H9 (cell line): ENCODE data around the gene PARP12. TPM values are rescaled to one million over a fixed set of nuclear protein-coding genes. Genes with fewer than 3 reads are reported as not detected.

Experiments
- DNase-seq: peaks from one replicate; pipeline ENCODE4 v3.0.0-alpha.2; 2017
- H2AFZ ChIP-seq: one replicate; pipeline ENCODE4 v1.6.1; 2013; ENCODE audit warnings: mild to moderate bottlenecking, low read length, control low read depth, moderate library complexity
- H2AK5ac ChIP-seq: 2 replicates; pipeline ENCODE4 v1.6.1; 2013; ENCODE audit warnings: low read length, control low read depth, mixed read lengths; ENCODE audit not compliant: insufficient read length
- H2BK120ac ChIP-seq: one replicate; pipeline ENCODE4 v1.6.1; 2013; ENCODE audit warnings: low read depth, mild to moderate bottlenecking, low read length, control low read depth, inconsistent platforms; ENCODE audit not compliant: poor library complexity, severe bottlenecking
- H2BK12ac ChIP-seq: 2 replicates; pipeline ENCODE4 v1.6.1; 2013; ENCODE audit warnings: low read length, control low read depth, mixed read lengths, low read depth; ENCODE audit not compliant: insufficient read length
- H2BK15ac ChIP-seq: 2 replicates; pipeline ENCODE4 v1.6.1; 2013; ENCODE audit warnings: low read depth, low read length, control low read depth
- H2BK20ac ChIP-seq: one replicate; pipeline ENCODE4 v1.6.1; 2013; ENCODE audit warnings: low read depth, mild to moderate bottlenecking, low read length, control low read depth, inconsistent platforms; ENCODE audit not compliant: poor library complexity, severe bottlenecking
- H2BK5ac ChIP-seq: 2 replicates; pipeline ENCODE4 v1.6.1; 2013; ENCODE audit warnings: low read length, control low read depth, mixed read lengths; ENCODE audit not compliant: insufficient read length
- H3K14ac ChIP-seq: 2 replicates; pipeline ENCODE4 v1.6.1; 2013; ENCODE audit warnings: low read length, control low read depth; ENCODE audit not compliant: insufficient read depth
- H3K18ac ChIP-seq: 2 replicates; pipeline ENCODE4 v1.6.1; 2013; ENCODE audit warnings: low read depth, mild to moderate bottlenecking, mixed read lengths, low read length, control low read depth; ENCODE audit not compliant: insufficient read length
- H3K23ac ChIP-seq: 2 replicates; pipeline ENCODE4 v1.6.1; 2013; ENCODE audit warnings: low read length, control low read depth, mixed read lengths, low read depth; ENCODE audit not compliant: insufficient read length
- H3K23me2 ChIP-seq: 2 replicates; pipeline ENCODE4 v1.6.1; 2013; ENCODE audit warnings: low read depth, mild to moderate bottlenecking, mixed read lengths, low read length, control low read depth; ENCODE audit not compliant: insufficient read length, poor library complexity, severe bottlenecking
- H3K27ac ChIP-seq: 2 replicates; pipeline ENCODE4 v1.5.1; 2013; ENCODE audit warnings: low read length, control low read depth, mixed read lengths, low read depth; ENCODE audit not compliant: insufficient read length
- H3K27me3 ChIP-seq: 2 replicates; pipeline ENCODE4 v1.6.1; 2013; ENCODE audit warnings: low read length, control low read depth, inconsistent platforms; ENCODE audit not compliant: insufficient read depth
- H3K4ac ChIP-seq: 2 replicates; pipeline ENCODE4 v1.6.1; 2013; ENCODE audit warnings: low read depth, mild to moderate bottlenecking, control low read depth, inconsistent platforms, low read length, moderate library complexity
- H3K4me1 ChIP-seq: 2 replicates; pipeline ENCODE4 v1.6.1; 2013; ENCODE audit warnings: low read length, control low read depth, inconsistent platforms; ENCODE audit not compliant: insufficient read depth
- H3K4me2 ChIP-seq: 2 replicates; pipeline ENCODE4 v1.6.1; 2013; ENCODE audit warnings: low read length, control low read depth, mixed read lengths; ENCODE audit not compliant: insufficient read length, insufficient read depth
- H3K56ac ChIP-seq: 2 replicates; pipeline ENCODE4 v1.6.1; 2013; ENCODE audit warnings: low read depth, mild to moderate bottlenecking, mixed read lengths, low read length, control low read depth; ENCODE audit not compliant: insufficient read length
- H3K79me1 ChIP-seq: 2 replicates; pipeline ENCODE4 v1.6.1; 2013; ENCODE audit warnings: low read depth, mild to moderate bottlenecking, moderate library complexity, low read length, control low read depth, inconsistent platforms; ENCODE audit not compliant: insufficient read depth, poor library complexity, severe bottlenecking
- H3K79me2 ChIP-seq: 2 replicates; pipeline ENCODE4 v1.6.1; 2013; ENCODE audit warnings: low read length, control low read depth, inconsistent platforms; ENCODE audit not compliant: insufficient read depth
- H3K9ac ChIP-seq: 2 replicates; pipeline ENCODE4 v1.6.1; 2013; ENCODE audit warnings: low read length, control low read depth, mixed read lengths; ENCODE audit not compliant: insufficient read length; ENCODE audit errors: extremely low read depth
- H3K9me3 ChIP-seq: one replicate; pipeline ENCODE4 v1.6.1; 2013; ENCODE audit warnings: low read depth, low read length, inconsistent platforms; ENCODE audit not compliant: control insufficient read depth
- H3T11ph ChIP-seq: one replicate; pipeline ENCODE4 v1.6.1; 2013; ENCODE audit warnings: mild to moderate bottlenecking, low read length, control low read depth, inconsistent platforms
- H4K20me1 ChIP-seq: one replicate; pipeline ENCODE4 v1.6.1; 2013; ENCODE audit not compliant: control insufficient read depth, insufficient read length, insufficient read depth
- H4K5ac ChIP-seq: 2 replicates; pipeline ENCODE4 v1.6.1; 2013; ENCODE audit warnings: low read depth, mild to moderate bottlenecking, mixed read lengths, low read length, control low read depth; ENCODE audit not compliant: insufficient read length
- H4K8ac ChIP-seq: replicated peaks from 2 replicates; pipeline ENCODE4 v1.6.1; 2013; ENCODE audit warnings: low read length, control low read depth, mixed read lengths, low read depth; ENCODE audit not compliant: insufficient read length
- H4K91ac ChIP-seq: 2 replicates; pipeline ENCODE4 v1.6.1; 2013; ENCODE audit warnings: low read depth, mild to moderate bottlenecking, moderate library complexity, mixed read lengths, low read length, control low read depth; ENCODE audit not compliant: insufficient read length
- H3K27ac Mint-ChIP-seq, 3 experiments: 2 replicates in 2 of 3; 3 replicates in 1 of 3; pipeline ENCODE4 v1.8.0; 2020 to 2021; ENCODE audit warnings: mixed read lengths in 3 of 3, mild to moderate bottlenecking in 1 of 3, moderate library complexity in 1 of 3
- H3K27me3 Mint-ChIP-seq: 2 replicates; pipeline ENCODE4 v1.8.0; 2021; ENCODE audit warnings: low read depth, mild to moderate bottlenecking, moderate library complexity, mixed read lengths
- H3K36me3 Mint-ChIP-seq, 3 experiments: 2 replicates in 2 of 3; 3 replicates in 1 of 3; pipeline ENCODE4 v1.8.0; 2020 to 2021; ENCODE audit warnings: low read depth in 3 of 3, mixed read lengths in 3 of 3; ENCODE audit not compliant: insufficient read depth in 1 of 3
- H3K4me1 Mint-ChIP-seq, 2 experiments: 2 replicates each; pipeline ENCODE4 v1.8.0; 2020; ENCODE audit warnings: mixed read lengths in 2 of 2
- H3K4me3 Mint-ChIP-seq, 2 experiments: 2 replicates in 1 of 2; 3 replicates in 1 of 2; pipeline ENCODE4 v1.8.0; 2020 to 2021; ENCODE audit warnings: mild to moderate bottlenecking in 2 of 2, mixed read lengths in 2 of 2, moderate library complexity in 1 of 2
- H3K9me3 Mint-ChIP-seq, 2 experiments: 2 replicates in 1 of 2; 3 replicates in 1 of 2; pipeline ENCODE4 v1.8.0; 2020; ENCODE audit warnings: mild to moderate bottlenecking in 2 of 2, mixed read lengths in 2 of 2, moderate library complexity in 1 of 2
- CTCF ChIP-seq: fragments of 200-600 bp; sonication (generic); conservative IDR thresholded peaks from 3 replicates; pipeline ENCODE4 v1.8.0; 2021; ENCODE audit warnings: antibody characterized with exemption, mild to moderate bottlenecking
- WGBS: extraction: QIAGEN DNeasy Blood & Tissue Kit; methylation state at CpG from one replicate; pipeline ENCODE4 v1.1.7; 2013; ENCODE audit warnings: missing lambda C conversion rate, low lambda C conversion rate, mixed read lengths; ENCODE audit not compliant: insufficient read length; ENCODE audit errors: extremely low coverage; 5-methylcytosine and 5-hydroxymethylcytosine counted together
- total RNA-seq: library from RNA; stranded (reverse); gene quantifications from 2 replicates; pipeline ENCODE4 v1.2.1, GENCODE V29; 2021

Gene PARP12
- total RNA-seq, 1 experiment from 2014 or later: 11.8 TPM

DNA sequence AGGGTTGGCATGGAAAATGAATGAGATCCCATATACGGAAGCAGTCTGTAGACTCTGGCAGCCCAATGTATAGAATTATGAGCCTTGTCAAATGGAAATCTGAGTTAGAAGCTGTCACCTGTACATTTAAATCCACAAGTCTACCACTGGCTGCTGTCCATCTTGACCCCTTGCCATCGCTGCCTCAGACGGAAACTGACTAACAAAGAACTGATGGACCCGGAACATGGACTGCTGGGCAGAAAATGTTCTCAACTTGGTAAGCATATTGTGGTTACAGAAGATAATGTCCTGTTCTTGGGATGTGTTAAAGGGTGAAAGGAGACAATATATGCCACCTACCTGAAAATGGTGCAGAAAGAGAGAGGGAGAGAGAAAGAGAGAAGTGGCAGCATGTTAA is 37.5 kb downstream of the PARP12 start:
- Histone ChIP-seq H3K27ac (no peak overlapping the region), H3K79me2 (no peaks in the 10 kb centered on the region), H3K4me2 (no peak overlapping the region), H2BK5ac (no peak overlapping the region), H3K27me3 (no peaks in the 10 kb centered on the region), H2BK12ac (no peak overlapping the region), H3K4me1 (no peaks in the 10 kb centered on the region), H3K4ac (no peak overlapping the region), H3K14ac (no peak overlapping the region), H4K8ac (no peak overlapping the region), H3K56ac (no peak overlapping the region), H4K5ac (no peak overlapping the region), H4K91ac (no peak overlapping the region), H2AK5ac (no peak overlapping the region), H3K79me1 (no peaks in the 10 kb centered on the region), H3K18ac (no peak overlapping the region), H2BK15ac (no peak overlapping the region), H3K9ac (no peak overlapping the region), H3T11ph (no peak overlapping the region), H2BK120ac (no peak overlapping the region), H4K20me1 (no peaks in the 10 kb centered on the region), H2BK20ac (no peak overlapping the region), H3K23ac (no peak overlapping the region), H3K9me3 (no peaks in the 10 kb centered on the region), H2AFZ (no peak overlapping the region), H3K23me2 (no peaks in the 10 kb centered on the region)
- H3K9me3 Mint-ChIP-seq: no peaks in the 10 kb centered on the region
- no peak for TF ChIP-seq CTCF
- H3K4me1 Mint-ChIP-seq: no peaks in the 10 kb centered on the region
- no peaks in the 10 kb centered on the region for H3K27me3 Mint-ChIP-seq
- WGBS: no CpG with 5 or more reads among the region's 4 CpGs
- no peak overlapping the region for H3K27ac Mint-ChIP-seq
- DNase-seq: no peak
- H3K4me3 Mint-ChIP-seq: no peak overlapping the region
- peaks cover 0 to 4% (median 0%) of the 10 kb centered on the region in 3 experiments; a peak in 1 of 7 replicates for H3K36me3 Mint-ChIP-seq
